GM21723 (cell line): ENCODE data around the gene GPC5.
"Not testable (repeated sequence)": the region's sequence is repeated elsewhere in the genome, so short reads cannot be mapped to it uniquely, and the experiment has no call there.

Experiments used
- ATAC-seq: cut with Tn5 transposase; IDR thresholded peaks from one replicate; pipeline ENCODE4 v1.9.1; 2021; ENCODE audit warnings: mild to moderate bottlenecking, moderate library complexity; ENCODE audit not compliant: unreplicated experiment

The GPC5 gene

DNA sequence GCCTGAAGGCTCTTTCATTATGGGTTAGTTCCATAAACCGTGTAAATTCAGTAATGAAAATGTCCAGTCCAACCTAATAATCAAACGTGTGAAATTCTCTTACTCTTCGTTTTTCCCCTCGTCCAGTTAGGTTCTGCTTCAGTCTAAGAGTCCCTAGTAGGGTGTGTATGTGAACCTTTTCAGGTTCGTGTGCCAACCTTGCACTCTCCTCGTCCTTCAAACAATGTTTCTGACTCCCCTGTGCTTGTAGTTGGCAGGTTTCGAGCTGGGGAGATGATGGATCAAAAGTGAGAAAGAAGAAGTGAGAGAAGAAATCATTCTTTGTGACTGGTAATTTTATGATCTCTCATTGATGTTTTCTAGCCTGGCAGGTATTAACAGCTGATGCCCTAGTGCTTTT, 366.1 kb downstream of the GPC5 start:
- no peak for ATAC-seq

DNA sequence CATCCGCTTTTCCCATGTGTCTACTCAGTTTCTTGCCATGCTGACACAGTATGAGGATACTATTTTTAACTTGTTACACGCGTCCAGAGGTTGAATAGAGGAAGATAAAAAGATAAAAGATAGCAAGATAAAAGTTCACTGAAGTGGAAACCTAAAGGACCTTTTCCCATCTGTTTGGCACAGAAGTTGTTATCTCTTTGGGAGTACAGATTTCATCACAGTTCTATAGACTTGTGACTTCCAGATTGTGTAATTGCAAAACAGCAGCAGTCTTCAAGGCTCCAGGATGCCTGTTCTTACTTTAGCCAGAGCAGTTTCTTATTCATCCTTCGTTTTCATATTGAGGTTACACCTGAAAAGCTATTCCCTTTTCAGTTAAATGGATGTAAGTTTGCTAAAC, 369.2 kb downstream of the GPC5 start:
- no peak for ATAC-seq

DNA sequence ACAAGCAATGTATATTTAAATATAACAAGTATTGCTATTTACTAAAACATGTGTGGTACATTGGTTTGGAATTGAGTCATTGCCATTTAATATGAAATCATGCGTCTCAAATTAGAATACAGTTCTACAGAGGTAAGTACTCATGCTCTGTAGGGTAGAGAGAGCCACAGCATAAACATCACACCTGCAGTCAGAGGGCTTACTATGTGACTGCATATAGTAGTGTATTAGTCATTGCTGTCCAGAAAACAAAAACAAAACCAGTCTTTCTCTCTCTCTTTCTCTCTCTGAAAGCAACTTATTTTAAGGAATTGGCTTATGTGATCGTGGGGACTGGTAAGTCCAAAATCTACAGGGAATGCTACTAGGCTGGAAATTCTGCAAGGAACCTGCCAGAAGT, 370.3 kb downstream of the GPC5 start:
- ATAC-seq, result no peak

DNA sequence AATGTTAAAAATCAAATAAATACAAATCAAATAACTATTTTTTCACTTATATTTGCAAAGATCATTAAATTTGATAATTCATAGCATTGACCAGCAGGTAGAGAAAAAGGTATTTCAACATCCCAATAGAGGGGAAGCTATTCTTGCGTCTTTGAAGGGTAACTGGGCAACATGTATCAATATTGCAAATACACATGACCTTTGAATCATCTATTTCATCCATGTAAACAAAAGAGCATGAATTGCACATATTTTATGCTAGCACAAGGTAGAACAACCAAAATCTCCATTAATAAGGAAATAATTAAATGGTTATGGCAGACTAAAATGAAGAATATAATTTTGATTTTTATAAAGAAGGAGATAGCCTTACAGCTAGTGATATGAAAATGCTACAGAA, 372.8 kb downstream of the GPC5 start:
- ATAC-seq, result no peak

DNA sequence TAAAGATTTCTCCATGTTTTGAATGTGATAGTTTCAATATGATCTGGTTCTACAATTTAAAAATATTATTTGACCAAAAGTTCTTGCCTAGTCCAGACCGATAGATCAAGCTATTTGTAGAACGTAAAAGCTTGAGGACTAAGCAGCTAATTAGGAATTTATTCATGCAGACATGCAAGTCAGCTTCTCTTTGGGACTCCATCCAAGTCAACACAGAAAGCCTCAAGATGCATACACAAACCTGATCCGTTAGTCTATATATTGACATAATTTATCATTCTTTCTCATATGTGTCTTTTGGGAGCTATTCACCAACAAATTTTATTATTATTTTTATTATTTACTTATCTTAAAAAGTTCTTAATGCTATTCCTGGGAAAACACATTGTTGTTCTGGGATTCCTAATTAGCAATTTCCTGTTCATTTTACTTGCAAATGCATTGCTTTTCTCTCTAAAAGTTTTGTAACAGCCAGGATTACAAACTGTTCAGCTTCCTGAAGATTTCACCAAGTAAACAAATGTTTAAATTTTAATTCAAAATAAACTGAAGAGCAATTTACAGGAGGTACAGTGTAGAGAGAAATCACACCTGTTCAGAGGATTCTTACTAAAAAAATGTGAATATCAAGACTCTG, 375.3 kb downstream of the GPC5 start:
- no peak for ATAC-seq

DNA sequence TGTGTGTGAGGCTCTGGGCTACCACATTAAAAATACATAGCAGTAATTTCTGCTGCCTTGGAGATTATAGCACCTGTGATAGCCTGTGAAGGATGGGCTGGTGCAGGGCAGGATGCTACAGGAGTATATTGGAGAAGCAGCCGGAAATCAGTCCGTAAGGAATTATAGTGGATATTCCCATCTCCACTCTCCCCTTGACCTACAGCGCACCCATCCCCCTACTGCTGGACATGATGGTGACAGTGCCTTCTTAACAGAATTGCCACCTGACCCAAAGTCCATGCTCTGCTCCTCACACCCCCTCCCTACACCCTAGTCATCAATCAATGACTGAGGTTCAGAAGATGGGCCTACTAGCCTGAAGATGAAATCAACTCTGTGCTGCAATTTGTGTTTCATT, 376.0 kb downstream of the GPC5 start:
- no peak for ATAC-seq

DNA sequence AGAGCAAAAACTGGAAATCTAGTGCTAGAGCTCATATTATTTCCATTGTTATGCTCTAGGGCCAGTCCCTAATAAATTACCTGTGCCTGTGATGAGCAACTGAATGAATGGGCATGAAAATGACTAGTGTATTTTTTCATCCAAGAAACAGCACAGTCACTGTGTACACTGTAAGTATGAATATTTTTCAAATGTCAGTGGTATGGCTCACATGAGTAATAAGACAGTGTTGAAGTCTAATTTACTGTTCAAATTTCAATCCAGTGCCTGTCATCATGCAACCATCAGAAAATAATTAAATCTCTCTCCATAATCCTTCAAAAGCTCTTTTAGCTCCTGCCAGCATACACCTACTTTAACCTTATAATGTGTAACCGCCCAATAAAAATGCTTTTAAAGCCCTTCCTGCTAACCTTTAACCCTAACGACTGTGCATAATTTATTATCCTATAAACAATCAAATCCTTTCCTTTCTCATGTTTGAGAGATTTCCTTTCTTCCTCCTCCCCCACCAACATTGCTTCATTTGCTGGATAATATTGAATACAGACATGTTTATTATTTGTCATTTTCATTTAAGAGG, 378.3 kb downstream of the GPC5 start:
- no peak for ATAC-seq

DNA sequence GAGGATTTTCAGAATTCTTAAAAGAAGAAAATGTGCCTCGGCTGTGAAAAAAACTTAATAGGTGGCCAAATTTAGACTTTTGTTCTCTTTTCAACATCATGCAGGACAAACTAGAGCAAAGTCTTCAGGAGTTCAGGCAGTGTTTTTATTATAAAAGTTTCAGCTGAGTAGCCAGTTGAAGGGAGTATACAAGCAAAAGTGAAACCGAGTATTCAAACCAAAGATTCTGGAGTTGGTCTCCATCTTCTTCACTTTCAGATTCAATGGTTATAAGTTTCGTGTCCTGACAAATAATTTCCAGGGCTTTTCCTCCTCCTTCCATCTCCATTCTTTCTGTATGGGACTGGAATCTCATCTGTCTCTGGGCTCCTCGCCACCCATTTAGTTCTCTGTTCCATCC, 379.7 kb downstream of the GPC5 start:
- ATAC-seq, result no peak

DNA sequence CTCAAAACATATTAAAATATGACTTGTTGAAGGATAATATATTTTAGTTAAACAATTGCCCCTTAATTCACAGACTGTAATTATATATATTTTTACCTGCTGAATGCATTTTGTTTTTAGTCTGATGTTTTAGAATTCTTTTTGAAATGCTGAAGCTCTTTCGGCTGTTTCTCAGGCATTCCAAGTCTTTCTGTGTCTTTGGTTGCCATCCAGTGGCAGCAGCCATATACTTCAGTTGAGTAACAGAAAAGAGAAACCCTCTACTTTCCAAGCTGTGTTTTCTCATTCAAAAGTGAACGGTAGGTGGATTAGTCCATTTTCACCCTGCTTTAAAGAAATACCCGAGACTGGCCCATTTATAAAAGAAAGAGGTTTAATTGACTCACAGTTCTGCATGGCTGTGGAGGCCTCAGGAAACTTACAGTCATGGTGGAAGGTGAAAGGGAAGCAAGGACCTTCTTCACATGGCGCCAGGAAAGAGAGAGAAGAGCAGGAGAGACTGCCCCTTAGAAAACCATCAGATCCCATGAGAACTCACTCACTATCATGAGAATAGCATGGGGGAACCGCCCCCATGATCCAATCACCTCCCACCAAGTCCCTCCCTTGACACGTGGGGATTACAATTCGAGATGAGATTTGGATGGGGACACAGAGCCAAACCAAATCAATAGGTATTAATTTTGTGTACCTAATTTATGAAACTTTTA, 383.7 kb downstream of the GPC5 start:
- ATAC-seq, result not testable (repeated sequence)

DNA sequence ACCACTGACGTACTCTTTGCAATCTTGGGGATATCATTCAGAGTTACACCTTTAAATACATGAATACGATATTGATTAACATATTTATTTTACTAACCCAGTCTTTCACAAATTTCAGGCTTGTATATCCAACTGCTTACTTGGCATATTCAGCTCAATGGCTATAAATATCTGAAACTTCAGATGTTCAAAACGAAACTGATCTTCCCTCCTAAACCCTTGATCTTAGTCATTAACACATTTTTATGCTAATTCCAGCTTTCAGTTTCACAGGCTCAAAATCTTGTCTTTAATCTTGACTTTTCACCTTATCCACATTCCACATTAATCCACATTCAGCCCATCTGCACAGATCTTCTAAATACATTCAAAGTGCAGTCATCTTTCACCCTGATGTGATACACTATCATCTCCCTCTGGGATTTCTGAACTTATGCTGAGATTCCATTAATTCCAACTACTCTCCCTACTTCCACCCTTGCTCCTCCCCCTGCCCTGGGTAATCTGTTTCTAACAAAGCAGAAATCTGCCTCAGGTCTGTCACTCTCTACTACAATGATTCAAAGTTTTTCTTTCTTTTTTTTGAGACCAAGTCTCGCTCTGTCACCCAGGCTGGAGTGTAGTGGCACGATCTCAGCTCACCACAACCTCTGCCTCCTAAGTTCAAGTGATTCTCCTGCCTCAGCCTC, 387.2 kb downstream of the GPC5 start:
- no peak for ATAC-seq

DNA sequence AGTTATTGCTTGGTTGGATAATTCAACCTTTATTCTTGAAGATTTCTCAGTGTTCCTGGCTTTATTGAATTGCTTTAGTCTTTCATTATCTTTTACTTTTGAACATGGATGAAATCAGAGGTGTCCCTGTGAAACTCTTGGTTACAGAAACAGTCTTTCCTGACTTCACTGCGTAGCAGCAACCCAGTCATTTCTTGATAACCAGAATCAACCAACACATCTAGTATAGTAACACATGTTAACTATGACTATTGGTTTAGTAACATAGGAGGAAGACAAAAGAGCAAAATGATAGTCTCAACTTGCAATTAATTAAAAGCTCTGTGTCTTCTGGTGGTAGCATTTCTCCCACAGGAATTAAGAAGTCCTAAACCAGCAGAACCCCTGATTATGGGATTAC, 393.6 kb downstream of the GPC5 start:
- no peak for ATAC-seq

DNA sequence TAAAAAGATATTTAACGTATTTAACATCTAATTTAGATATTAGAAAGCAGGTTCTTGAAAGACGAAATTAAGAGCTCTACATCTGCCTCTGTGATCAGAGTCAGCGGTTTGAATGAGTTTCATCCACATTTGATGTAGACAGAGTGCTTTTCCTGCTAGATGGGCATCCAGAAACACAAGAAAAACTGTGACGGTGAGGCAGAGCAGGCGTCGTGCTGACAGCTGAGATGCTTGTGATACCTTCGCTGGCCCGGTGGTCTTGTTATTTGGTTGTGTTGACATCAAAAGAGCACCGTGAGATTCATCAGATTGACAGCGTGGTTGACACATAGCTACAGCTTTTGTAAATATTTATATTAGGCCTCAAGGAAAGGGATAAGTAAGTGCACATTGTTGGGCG, 399.1 kb downstream of the GPC5 start:
- no peak for ATAC-seq

DNA sequence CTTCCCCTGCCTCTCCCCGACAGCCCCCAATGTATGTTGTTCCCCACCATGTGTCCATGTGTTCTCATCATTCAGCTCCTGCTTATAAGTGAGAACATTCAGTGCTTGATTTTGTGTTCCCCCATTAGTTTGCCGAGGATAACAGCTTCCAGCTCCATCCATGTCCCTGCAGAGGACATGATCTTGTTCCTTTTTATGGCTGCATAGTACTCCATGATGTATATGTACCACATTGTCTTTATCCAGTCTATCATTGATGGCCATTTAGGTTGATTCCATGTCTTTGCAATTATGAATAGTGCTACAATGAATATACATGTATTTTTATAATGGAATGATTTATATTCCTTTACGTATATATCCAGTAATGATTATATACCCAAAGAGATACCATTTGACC, 399.9 kb downstream of the GPC5 start:
- not testable (repeated sequence) for ATAC-seq

DNA sequence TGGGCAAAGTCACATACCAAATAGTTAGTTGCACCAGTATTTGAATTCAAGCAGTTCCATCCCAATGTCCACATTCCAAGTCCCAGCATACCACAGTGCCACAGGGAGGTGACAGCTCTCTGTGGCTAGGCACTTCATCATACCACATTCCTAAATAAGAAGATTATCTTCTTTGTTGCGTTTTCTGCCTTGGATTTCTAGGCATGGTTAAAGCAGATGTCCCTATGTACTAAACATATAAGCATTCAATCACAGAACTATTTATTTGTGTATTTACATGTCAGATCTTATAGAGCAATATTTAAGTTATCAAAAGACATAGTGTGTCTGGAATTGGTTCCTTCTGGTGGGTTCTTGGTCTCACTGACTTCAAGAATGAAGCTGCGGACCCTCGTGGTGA, 403.4 kb downstream of the GPC5 start:
- ATAC-seq, result not testable (repeated sequence)

DNA sequence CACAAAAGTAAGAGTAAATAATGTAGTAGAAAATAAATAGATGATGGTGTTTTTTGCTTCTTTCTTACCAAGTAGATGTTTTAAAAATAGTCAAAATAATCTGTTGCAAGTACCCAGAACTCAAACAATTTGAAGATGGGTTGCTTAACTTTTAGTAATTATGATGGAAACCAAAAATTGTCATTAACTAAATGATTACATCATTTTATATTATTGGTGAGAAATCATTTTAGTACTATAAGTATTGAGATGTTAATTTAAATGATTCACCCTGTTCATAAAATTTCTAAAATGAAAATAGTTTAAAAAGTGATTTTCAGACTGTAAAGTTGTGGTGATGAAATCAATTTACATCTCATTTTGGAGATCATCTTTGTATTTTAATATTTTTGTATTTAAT, 404.5 kb downstream of the GPC5 start:
- no peak for ATAC-seq

DNA sequence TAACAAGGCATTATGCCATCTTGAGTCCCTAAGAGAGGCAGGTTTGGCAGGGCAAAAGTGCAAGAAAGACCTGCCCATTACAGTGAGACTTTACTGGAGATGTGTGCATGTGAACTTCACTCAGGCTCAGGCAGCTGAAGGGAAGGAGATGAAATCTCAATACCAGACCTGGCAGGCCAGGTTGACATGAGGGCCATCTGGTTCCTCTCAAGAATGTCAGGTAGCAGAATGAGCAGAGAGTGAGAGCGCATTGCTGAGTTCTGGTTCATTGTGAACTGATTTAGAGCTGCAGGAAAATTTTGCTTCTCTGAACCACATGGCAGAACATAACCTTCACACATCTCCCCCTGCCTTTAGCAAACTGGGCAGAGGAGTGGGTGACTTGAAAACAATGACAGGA, 406.3 kb downstream of the GPC5 start:
- no peak for ATAC-seq

DNA sequence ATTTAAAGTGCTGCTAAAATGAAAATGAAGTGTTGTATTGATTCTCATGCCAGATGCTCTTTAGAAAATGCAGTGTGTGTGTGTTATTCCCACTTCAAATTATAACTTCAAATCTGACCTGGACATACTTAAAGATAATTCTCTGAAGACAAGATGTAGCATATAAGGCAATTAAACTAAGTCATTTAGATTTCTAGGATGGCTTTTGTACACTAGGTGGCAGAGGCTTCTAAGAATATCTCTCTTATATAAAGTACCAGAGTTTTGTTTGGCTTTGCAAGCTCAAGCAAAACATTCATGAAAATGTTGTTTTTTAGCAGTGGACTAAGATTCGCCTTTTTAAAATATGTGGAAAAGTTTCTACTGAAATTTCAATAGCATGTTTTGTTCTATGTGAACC, 407.2 kb downstream of the GPC5 start:
- no peak for ATAC-seq

DNA sequence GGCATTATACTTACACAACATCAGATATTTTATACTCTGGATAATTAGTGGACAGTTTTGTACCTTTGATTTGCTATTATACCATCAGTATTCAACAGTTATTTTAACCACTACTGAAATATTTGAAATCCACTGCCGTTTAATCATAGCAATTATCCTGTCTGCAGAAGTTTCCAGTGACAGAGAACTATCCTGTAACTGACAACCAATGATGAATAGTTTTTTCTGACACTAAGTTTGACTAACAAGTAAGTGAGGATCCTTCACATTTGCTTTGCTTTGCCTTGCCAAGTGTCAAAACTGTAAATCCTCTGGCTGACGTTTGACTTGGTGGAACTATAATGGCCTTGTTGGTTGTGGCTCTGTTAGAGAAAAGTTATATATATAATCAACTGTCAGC, 410.7 kb downstream of the GPC5 start:
- no peak for ATAC-seq

DNA sequence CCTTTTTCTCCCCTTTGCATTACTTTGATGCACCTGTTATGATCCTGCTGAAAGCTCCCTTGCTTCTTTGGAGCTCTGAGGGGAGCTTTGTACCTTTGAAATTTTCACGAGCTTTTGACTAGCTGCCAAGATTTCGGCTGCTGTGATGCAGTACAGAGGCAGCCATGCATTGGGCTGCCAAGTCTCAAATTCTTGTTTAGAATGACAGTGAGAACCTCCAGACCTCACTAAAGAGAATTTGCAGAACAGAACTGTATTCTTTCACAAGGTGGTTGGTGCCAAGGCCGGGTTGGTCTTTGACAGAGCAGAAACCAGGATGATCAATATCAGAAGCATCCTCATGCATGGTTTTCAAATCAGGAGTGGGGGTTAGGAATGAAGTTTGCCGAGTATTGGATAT, 414.8 kb downstream of the GPC5 start:
- no peak for ATAC-seq

DNA sequence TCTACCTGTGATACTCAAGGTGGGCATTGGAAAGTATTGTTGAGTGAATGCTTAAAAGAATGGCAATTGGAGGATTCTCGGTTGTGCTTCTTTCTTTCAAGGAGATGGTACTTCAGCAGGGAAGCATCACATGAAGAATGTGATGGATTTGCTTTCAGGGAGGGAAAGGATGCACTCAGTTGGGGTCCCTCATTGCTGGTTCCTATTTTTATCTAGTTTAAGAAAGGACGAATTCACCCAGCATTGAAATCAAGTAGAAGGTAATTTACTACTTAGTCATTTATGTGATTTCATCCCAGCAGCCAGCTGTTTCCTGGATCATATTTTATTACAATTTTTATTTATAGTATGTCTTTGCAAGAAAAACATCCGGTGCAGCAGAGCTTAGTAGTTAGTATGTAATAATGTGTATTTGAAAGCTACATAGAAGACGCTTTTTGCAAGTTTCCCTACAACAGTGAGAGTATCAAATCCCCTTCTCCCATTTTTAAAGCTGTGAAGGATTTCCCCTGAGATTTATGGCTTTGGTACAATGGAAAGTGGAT, 417.9 kb downstream of the GPC5 start:
- ATAC-seq, result no peak

DNA sequence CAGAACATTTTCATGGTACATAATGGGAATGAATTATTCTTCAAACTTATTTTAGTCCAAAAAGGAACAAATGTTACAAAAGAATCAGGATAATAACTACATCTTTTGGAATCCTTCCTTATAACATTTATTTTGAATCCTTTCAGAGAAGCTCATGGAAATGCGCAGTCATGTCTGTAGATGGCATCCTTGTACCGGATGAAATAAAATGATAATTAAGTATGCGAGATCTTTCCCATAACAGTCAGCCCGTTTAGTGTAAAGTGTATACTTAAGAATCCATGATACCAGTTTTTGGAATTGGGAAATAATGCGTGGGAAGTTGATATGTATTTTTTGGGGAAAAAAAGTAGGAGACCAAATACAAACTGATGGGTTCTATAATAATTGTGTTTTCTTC, 418.8 kb downstream of the GPC5 start:
- ATAC-seq, result no peak

DNA sequence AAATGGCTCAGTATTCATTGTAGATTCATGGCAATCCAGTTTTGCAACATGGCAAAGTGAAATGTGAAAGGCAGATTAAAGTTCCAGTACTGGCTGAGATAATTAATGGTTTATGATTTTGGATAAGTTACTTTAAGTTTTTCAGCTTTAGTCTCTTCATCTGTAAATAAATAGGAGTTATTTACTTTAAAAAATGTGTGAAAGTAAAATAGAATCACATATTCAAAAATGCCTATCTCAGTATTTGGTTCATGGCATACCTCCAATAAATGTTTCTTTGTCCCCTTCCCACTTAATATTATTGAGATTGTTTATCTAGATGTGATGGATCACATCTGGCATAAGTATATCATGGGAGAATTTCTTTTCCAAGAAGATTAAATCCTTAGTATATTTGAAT, 426.0 kb downstream of the GPC5 start:
- no peak for ATAC-seq
